22Rv1 (cell line): Measurements from ENCODE around the gene SMOC2.

Source experiments
- ZFX ChIP-seq: fragments of 450-650 bp; IDR thresholded peaks from 2 replicates; pipeline ENCODE4 v1.6.1; 2017; ENCODE audit warnings: antibody characterized with exemption, borderline replicate concordance
- TF ChIP-seq, protein P1 (sequence below): fragments of 450-650 bp; IDR thresholded peaks from 2 replicates; pipeline ENCODE4 v1.5.1; 2017; ENCODE audit warnings: mild to moderate bottlenecking

DNA sequence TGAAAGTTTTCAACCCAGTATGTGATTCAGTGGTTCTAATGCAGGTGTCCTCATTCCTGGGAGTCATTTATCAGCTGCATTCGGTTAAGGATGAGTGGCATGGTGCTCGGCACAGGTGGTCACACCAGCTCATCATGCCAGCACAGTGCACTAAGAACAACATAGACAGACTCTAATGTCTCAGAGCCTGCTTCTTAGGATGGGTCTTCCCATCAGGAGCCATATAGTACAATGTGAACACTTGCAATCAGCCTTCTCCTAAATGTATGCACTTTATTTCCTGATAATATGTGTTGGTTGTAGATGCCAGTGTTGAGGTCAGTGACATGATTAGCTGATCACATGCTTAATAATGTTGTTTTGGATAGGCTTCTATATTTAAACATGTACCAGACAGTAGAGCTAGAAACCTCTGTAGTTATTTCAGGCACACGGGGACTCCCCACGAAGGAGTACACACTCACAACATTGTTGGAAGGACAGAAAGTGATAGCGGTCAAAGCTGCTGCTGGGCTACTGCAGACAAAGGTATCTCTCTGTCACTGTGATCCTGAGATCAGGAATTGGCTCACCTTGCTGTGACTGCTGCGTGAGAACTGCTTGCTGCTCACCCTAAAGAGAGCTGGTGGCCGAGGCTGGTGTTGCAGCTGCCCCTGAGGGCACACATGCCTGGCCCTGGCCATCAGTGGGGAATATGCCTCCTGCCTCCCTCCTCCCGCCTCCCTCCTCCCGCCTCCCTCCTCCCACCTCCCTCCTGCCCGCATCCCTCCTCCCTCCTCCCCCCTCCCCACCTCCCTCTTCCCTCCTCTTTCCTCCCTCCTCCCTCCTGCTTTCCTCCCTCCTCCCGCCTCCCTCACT is 195.4 kb downstream of the SMOC2 start:
- TF ChIP-seq, protein P1, sequence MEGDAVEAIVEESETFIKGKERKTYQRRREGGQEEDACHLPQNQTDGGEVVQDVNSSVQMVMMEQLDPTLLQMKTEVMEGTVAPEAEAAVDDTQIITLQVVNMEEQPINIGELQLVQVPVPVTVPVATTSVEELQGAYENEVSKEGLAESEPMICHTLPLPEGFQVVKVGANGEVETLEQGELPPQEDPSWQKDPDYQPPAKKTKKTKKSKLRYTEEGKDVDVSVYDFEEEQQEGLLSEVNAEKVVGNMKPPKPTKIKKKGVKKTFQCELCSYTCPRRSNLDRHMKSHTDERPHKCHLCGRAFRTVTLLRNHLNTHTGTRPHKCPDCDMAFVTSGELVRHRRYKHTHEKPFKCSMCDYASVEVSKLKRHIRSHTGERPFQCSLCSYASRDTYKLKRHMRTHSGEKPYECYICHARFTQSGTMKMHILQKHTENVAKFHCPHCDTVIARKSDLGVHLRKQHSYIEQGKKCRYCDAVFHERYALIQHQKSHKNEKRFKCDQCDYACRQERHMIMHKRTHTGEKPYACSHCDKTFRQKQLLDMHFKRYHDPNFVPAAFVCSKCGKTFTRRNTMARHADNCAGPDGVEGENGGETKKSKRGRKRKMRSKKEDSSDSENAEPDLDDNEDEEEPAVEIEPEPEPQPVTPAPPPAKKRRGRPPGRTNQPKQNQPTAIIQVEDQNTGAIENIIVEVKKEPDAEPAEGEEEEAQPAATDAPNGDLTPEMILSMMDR, result no peak
- TF ChIP-seq ZFX, result no peak
